Testis (tissue), 2 donors: Measurements from ENCODE around the gene CDK5RAP2.

Experiments used
- CTCF ChIP-seq, 3 experiments: fragments of 450-650 bp in 2 of 3; fragments of 200-600 bp in 1 of 3; sonication (generic) in 1 of 3; IDR thresholded peaks; one replicate each; pipeline ENCODE4 v1.5.1; 2016 to 2019; ENCODE audit warnings: antibody characterized with exemption in 3 of 3, mild to moderate bottlenecking in 2 of 3, moderate library complexity in 1 of 3
- POLR2A ChIP-seq: fragments of 450-650 bp; IDR thresholded peaks from one replicate; pipeline ENCODE4 v1.6.1; 2017; ENCODE audit warnings: antibody characterized with exemption, mild to moderate bottlenecking, moderate library complexity

GRCh38 chr9:120463765-120464164 is 116.2 kb downstream of the CDK5RAP2 start:
- no peak for TF ChIP-seq CTCF (IDR thresholded peaks at IDR 0.05)
- no peak for TF ChIP-seq POLR2A
